GM19238 (cell line): ENCODE results near the gene ZNF827.

Experiments used
- DNase-seq: peaks from one replicate; pipeline ENCODE4 v3.0.0; 2011; ENCODE audit warnings: low spot score; ENCODE audit not compliant: insufficient read length

ZNF827 gene

DNA sequence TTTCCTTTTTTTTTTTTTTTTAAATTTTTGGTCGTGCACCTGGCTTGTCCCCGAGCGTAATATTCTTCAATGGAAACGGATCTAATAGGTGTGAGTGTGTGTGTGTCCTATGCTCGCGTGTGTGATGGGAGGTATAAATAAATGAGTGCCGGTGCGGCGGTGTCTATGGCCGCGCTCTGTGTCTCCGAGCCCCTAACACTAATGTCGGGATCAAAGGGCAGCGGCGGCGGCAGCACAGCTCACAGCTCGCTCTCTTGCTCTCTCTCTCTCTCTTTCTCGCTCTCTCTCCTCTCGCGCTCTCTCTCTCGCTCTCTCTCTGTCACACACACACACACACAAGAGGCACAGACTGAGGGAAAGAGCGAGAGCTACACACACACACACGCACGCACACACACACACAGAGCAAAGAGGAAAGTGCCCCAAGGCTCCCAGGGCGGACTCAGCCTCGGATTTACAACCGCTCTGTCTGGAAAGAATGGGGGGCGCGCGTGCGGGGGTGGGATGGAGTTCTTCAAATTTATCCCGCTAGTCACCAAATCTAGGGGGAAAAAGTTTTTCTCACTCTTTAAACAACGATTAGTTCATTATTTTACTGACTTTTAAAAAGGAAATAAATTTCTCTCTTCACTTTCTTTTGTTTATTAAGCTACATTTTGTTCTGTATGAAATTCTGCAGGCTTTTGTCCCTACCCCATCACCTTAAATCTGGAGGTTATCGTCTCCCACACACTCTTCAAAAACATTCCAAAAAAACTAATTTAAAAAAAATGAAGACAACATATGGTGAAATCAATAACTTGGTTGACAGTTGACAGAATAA is at the start of gene ZNF827:
TSS of gene ZNF827 (minus strand) at position 206 of the 823 bp plus-strand sequence. CDS start 416 bp downstream, outside the sequence.
- peak; percentile 19 for DNase-seq

DNA sequence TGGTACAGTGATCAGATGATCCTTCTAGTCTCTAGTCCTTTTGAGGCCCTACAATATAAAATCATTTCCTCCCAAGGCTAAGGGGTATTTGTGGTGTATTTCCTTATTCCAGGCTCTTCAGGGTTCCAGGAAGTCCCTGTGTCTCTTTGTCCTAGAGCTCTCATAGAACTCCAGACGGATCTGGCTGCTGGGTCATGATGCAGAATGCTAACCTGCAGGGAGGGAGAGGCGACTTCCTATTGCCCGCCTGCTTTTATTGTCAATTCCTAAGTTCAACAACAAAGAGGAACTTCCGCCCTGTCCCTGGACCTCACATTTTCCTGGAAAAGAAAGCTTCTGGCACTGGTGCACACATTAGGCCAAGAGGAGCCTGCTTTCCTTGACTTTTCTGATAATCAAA is 45.9 kb upstream of the ZNF827 start:
- DNase-seq, result no peak

DNA sequence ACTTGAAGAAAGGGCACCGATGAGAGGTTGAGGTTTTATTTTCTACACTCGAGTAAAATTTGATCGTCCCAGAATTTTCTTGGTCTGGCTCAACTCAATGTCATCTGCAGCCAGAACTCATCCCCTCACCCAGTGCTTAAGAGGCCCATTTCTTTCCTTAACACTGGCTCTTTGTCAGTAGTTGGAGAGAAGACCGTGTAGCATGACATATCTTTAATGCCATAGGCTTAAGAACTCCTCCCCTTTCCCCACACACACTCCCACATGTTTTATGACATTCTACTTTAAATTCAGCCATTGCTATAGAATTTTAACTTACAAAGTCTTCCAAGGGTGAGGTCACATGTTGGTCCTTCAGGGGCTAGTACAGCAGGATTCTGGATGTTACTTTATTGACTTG is 44.2 kb upstream of the ZNF827 start:
- no peak for DNase-seq

- no peak for DNase-seq
These were observed 40.5 kb upstream of the ZNF827 start for GRCh38 chr4:145979160-145979559.

- no peak for DNase-seq
These were observed 38.1 kb upstream of the ZNF827 start for GRCh38 chr4:145976680-145977079.

DNA sequence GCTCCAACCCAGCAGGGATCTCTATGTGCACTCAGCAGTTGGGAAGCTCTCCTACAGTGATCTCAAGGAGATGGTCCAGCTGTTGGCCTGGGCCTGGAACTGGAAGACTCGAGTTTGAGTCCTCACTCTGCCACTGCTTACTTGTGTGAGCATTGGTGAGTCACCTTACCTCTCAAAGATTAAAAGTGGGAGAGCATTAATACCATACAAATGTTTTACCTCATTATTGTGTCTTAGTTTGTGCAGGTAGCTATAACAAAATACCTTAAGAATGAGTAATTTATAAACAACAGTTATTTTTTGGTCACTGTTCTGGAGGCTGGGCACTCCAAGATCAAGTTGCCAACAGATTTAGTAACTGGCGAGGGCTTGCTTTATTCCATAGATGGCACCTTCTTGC is 21.4 kb upstream of the ZNF827 start:
- DNase-seq, result no peak

DNA sequence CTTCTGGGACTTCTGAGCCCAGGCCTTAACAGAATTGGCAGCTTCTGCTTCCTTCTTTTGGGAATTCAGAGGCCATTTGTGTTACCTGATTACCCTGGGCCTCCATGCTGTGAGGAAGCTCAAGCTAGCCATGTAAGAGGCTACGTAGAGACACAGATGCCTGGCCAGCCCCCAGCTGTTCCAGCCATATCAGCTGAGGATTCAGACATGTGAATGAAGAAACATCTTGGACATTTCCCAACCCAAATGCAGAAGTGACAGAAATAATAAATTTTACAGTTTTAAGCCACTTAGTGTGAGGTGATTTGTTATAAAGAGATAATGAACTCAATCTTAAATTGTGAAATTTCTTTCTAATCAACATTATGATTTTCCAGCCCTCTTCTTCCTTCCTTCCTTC is 18.7 kb upstream of the ZNF827 start:
- no peak for DNase-seq

- DNase-seq, result peak; percentile 6
These were observed 17.8 kb upstream of the ZNF827 start for GRCh38 chr4:145956288-145956890.

DNA sequence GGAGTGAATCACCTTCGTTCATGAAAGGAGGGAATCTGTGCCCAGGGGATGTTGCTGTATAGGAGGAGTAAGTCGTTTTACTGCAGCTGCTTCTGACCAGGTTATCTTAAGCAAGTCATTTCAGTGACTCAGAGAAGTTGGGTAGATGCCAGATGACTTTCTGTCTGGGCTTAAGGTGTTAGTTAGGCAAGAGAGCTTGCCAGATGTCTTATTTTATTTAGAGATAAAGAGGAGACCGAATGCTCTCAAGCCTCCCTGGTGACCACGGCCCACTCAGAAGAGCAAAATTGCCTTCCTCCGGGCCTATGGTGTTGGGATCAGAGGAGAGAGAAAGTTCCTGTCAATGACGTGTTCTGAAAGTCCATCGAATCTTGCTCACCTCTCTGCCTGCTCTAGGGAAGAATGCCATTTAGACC is 16.3 kb upstream of the ZNF827 start:
- no peak for DNase-seq

DNA sequence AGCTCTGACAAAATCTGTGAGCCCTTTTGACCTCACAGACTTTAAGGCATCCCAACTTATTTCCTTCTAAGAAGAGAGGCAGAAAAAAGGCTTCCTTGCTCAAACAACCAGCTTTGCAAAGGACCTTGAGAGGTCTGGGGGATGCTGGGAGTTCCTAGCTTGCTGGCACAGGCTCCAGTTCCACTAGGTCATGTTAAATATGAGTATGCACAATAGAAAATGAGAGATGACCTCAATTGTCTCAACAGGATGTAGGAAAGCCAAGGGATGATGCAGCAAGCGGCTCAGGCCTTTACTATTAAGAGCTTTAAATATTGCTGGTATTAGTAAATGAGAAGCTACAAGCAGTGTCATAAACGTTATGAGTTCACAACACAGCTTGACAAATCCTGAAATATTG is 13.3 kb upstream of the ZNF827 start:
- DNase-seq, result no peak

DNA sequence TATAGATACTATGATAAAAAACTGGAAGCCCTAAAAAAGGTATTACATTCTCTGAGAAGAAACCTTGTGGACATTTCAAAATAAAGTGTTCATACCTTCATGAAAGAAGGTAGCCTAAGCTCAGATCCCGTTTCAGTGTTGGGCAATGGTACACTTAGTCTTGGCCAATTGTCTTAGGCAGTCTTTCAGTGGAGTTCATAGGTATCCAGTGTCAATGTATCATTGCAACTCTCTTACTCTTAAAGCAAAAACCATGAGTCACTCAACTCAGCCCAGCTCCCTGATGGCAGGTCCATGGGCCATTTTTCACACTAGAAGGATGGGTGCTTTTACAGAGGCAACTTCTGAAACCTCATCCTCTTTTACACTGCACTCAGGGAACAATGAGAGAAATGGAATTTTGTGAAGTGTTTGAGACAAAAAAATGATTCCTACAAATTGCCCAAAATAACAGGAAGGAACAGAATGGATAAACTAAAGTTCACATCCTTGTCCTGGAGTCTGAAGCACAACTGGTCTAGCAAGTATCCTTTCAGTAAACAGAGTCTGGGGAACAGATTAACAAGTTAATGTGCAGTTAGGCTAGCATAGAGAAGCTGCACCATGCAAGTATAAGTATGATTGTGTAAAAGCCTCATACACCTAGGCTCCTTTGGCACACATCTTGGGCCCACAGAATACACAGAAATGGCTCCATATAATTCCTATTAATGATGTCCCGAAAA is 7.0 kb upstream of the ZNF827 start:
- DNase-seq, result no peak

DNA sequence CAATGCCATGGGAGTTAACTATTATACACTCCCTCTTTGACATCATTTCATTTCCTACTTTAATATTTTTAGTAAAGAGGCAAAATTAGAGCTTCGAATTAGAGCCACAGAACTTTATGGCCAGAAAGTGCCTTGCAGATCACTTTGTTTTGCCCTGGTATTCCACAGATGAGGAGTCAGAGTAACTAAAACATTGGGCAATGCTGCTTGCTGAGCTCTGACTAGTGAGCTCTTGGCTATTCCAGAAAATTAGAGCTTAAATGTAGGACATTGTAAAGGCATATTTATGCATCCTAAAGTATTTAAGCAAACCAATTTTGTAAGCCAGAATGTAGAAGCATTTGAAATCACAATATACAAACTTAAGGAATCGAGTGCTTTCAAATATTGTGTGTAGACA is 6.3 kb upstream of the ZNF827 start:
- no peak for DNase-seq

- DNase-seq, result no peak
These were observed 1.2 kb upstream of the ZNF827 start for GRCh38 chr4:145939856-145940255.

DNA sequence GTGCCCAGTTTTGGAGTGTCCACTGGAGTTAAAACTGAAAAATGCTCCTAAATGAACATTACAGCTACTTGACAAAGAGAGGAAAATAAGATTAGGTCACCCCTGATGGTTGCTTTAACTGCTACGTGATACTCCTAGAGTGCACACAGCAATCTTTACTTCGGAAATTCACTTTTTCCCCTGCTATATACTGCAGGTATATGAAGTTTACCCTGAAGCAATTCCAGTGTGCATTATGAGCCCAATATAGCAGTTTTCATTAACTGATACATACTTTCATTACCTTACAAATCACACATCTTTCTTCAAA is 773 bp upstream of the ZNF827 start:
- no peak for DNase-seq

DNA sequence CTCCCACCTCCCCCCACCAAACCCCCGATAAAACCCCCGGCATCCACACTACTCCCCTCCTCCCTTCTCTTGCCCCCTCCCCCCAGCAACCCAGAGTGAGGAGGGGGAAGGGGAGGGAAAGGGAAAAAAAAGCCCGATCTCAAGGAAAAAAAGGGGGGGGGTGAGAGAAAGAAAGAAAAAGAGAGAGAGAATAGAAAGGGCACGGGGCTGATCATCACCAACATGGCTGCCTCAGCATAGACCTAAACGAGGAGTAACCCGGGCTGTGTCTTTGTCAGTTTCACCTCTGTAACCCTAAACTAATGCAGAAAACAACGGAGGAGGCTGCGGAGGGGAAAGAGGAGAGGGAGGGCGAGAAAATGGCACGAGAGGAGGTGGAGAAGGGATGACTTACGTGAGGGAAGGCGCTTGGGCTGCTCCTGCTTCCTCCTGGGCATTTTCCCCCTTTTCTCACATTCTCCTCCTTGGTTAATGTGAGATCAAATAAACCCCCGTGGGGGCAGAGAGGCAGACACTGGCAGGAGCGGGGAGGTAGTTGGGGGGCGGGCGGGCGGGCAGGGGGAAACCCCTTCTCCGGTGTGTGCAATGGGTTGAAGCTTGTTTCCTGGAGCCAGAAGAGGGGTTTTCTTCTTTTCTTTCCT is 532 bp downstream of the ZNF827 start:
- peak; percentile 30 for DNase-seq

DNA sequence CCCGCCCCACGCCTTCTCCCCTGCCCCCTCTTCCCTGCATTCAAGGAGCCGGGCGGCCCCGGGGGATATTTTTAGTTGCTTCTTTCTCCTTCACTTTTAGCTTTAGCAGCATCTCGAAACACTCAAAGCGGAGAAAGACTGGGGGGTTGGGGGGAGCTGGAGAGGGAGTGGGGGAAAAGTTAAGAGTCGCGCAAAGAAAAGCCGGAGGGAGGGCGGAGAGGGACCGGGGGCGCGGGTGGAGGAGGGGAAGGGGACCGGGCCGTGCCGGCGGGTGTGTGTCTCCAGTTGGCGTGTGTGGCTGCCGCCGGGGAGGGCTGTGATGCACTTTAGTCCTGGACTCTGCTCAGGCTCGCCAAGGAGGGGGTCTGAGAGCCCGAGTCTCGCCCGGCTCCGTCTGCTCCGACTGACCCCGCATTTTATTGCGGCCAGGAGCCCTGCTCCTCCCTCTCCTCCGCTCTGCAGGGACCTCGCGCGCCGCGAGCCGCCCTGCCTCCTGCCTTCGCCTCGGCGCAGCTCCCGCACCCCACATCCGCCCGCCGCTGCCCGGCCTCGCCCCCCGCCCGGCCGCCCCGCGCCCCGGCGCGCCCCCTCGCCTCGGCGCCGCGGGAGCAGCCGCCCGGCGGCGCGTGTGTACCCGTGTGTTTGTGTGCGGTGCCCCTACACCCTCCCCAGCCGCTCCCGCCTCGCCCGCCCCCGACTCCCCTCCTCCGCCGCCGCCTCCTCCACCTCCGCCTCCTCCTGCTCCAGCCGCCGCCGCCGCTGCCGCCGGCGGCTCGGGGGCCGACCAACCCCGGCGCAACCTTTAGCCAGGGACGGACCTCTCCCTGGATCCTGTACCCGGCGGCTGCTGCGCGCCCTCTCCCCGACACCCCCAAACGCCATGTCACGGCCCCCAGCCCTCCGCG is 1.4 kb downstream of the ZNF827 start:
- peak; percentile 47 for DNase-seq

DNA sequence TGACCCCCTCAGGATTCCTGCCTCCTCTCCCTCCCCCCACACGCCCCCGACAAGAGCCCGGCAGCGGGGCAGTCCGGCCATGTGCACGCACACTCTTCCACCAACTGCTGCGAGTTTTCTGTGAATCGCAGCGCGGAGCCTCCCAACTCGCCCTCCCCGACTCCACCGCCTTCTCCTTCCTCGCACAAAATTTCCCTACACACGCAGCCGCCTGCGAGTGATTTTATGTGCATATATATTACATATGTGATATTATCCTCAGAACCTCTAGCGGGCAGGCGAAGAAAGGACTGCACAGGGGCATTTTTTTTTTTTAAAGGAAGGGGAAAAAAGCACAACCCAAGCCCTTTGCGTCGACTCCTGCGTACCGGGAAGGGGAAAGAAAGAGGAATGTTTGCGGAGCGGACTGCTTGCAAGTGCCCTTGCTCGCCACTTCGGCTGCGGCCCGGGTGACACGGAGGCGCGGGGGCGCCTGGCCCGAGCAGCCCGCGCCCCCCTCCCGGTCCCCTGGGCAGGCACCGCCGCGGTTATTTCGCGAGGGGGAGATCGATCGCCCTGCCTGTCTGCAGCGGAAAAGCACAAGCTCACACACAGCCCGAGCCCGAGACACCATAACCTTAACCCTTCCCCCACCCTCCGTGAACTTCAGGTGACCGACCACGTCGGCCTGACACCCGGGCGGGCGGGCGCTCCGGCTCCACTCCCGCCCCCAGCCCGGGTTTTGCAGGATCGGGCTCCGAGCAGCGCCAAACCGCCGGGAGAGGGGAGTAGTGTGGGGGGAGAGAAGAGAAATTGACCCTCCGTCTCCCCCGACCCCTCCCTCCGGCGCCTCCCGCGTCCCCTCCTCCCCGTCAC is 2.3 kb downstream of the ZNF827 start:
- DNase-seq, result peak; percentile 69

DNA sequence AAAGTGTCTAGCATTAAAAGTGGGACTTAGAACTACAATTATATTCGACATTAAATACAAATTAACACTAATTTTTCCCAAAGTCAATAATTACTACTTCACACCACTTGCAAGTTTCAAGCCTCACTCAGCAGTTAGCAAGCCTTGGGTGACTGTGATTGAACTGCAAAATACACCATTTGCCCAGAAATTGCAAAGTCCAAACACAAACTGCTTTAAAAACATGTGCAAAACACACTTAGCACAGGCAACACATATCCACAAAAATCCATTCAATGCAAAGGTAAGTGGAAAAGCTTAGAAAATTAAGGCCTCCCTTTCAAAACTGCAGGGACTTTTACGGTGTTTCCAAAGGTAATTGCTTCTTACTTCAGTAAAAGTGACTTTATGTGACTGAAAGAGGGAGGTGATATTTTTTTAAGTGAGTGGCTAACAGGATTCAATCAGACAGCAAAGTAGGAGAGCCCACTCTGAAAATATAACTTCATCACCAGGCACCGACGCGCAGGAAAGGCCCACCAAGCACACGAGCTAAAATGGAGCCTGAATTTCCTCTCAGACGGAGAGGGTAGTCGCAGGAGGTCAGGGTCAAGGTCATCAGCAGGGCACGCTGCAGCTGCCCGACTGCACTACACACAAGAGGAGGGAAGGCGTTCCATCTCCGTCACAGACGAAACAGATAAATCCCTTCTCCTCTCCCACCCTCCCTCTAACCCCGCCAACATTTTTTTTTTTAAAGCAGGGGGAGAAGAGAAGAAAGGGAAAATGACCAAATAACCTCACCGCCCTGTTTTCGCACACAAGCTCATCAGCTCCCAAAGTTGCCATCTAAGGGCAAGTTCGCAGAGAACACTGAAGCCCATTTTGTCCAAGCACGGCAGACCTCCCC is 3.1 kb downstream of the ZNF827 start:
- peak; percentile 18 for DNase-seq

DNA sequence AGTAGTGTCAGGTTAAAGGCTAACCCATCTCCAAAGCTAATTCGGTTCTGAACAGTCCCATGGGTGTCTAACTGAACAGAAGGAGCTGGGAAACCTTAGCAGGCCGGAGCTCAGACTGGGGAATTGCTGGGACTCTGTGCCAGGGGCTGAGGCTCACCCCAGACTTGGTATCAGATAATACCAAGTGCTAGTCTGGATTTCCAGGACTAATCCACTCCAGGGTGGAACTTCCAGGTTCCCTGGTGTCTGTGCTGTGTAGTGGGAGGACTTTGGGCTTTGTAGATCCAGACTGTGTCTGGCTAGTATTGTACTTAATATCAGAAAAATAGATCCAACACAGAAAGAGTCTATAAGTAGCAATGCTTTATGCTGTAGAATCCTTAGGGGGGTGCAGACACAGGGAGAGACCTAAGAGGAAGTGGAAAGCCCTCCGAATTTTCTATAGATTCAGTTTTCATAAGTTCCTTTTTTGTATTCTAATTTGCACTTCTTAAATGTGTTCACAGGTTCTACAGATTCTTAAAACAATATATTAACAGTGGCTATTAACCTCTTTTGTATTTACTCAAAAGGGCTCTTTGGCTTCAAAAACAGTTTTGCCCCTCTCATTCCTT is 4.1 kb downstream of the ZNF827 start:
- no peak for DNase-seq
